Thyroid gland (tissue), 4 donors: ENCODE measurements around the gene MERTK. TPM values are rescaled to one million over a fixed set of nuclear protein-coding genes. Genes with fewer than 3 reads are reported as not detected.

ENCODE experiments used
- DNase-seq, 2 donors: peaks; one replicate each; pipeline ENCODE4 v3.0.0-alpha.2; 2019
- H3K27ac ChIP-seq, 3 donors: fragments of 200-600 bp; sonication (generic); 1 replicate in 2 of 3; 2 replicates in 1 of 3; pipeline ENCODE4 v1.5.1; 2016 to 2019; ENCODE audit warnings: mild to moderate bottlenecking in 1 of 3, moderate library complexity in 1 of 3
- H3K27me3 ChIP-seq: fragments of 200-600 bp; sonication (generic); one replicate; pipeline ENCODE4 v1.5.1; 2019
- H3K36me3 ChIP-seq, 2 donors: fragments of 200-600 bp; sonication (generic); one replicate each; pipeline ENCODE4 v1.5.1; 2016 to 2019
- H3K4me1 ChIP-seq, 2 donors: fragments of 200-600 bp; sonication (generic); one replicate each; pipeline ENCODE4 v1.5.1; 2017 to 2019
- H3K4me3 ChIP-seq, 3 donors: fragments of 200-600 bp; sonication (generic); replicated peaks in 1 of 3; 1 replicate in 2 of 3; 2 replicates in 1 of 3; pipeline ENCODE4 v1.5.1; 2016; ENCODE audit warnings: mild to moderate bottlenecking in 1 of 3
- H3K9me3 ChIP-seq: fragments of 200-600 bp; sonication (generic); one replicate; pipeline ENCODE4 v1.5.1; 2017
- POLR2A ChIP-seq, 2 donors: fragments of 450-650 bp; IDR thresholded peaks; one replicate each; pipeline ENCODE4 v1.6.1; 2017; ENCODE audit warnings: antibody characterized with exemption in 2 of 2, mild to moderate bottlenecking in 2 of 2, moderate library complexity in 1 of 2
- WGBS, 2 donors: methylation state at CpG; one replicate each; pipeline ENCODE4 v1.1.5; 2017; 5-methylcytosine and 5-hydroxymethylcytosine counted together
- intact Hi-C: fragments of 100-400 bp; cut with DNase I; formaldehyde crosslinking; loops from one replicate; pipeline ENCODE4 v1.15.1; 2023
- total RNA-seq, 4 donors: library from RNA; depleted of rRNA; stranded (reverse); fragments of >200 nt; gene quantifications; one replicate each; pipeline ENCODE4 v1.2.3, GENCODE V29; 2016
- TF ChIP-seq, protein P1 (sequence below), 6 experiments: fragments of 200-600 bp in 3 of 6; fragments of 450-650 bp in 3 of 6; sonication (generic) in 3 of 6; IDR thresholded peaks; one replicate each; pipeline ENCODE4 v1.5.1; 2016 to 2019; ENCODE audit warnings: antibody characterized with exemption in 6 of 6, mild to moderate bottlenecking in 2 of 6, inconsistent platforms in 1 of 6, moderate library complexity in 1 of 6

Gene MERTK
- total RNA-seq, 4 donors from 2014 or later = 23.5 to 36.7 (median 32.9) TPM

DNA sequence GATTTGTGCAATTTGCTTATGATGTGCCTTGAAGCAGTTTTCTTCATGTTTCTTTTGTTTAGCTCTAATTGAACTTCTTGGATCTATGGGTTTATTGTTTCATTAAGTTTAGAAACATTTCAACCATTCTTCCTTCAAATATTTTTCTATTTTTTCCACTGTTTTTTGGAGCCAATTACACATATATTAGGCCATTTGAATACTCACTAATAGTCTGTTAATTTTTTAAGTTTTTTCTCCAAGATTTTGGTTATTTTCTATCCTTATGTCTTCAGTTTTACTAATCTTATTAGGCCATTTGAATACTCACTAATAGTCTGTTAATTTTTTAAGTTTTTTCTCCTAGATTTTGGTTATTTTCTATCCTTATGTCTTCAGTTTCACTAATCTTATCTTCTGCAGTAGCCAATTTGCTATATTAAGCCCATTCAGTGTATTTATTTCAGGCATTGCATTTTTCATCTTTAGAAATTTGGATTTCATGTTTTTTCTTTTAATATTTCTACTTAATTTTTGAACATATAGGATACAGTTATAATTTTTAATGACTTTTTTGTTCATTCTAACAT is 147.1 kb downstream of the MERTK start:
- intact Hi-C loops = loop anchor here (10.0 kb wide), 1 partner anchor 61 kb away; no protein-coding TSS in a partner anchor
- Histone ChIP-seq H3K9me3 (no peaks in the 10 kb centered on the region), H3K27me3 (no peaks in the 10 kb centered on the region), H3K4me3 (no peak overlapping the region), H3K36me3 (no peaks in the 10 kb centered on the region), H3K4me1 (peaks cover 0 to 3% of the 10 kb centered on the region in 2 donors), H3K27ac (no peak overlapping the region)
- no peak for TF ChIP-seq POLR2A (IDR thresholded peaks at IDR 0.05)
- TF ChIP-seq, protein P1, sequence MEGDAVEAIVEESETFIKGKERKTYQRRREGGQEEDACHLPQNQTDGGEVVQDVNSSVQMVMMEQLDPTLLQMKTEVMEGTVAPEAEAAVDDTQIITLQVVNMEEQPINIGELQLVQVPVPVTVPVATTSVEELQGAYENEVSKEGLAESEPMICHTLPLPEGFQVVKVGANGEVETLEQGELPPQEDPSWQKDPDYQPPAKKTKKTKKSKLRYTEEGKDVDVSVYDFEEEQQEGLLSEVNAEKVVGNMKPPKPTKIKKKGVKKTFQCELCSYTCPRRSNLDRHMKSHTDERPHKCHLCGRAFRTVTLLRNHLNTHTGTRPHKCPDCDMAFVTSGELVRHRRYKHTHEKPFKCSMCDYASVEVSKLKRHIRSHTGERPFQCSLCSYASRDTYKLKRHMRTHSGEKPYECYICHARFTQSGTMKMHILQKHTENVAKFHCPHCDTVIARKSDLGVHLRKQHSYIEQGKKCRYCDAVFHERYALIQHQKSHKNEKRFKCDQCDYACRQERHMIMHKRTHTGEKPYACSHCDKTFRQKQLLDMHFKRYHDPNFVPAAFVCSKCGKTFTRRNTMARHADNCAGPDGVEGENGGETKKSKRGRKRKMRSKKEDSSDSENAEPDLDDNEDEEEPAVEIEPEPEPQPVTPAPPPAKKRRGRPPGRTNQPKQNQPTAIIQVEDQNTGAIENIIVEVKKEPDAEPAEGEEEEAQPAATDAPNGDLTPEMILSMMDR (IDR thresholded peaks at IDR 0.05) = no peak
- DNase-seq = no peak

DNA sequence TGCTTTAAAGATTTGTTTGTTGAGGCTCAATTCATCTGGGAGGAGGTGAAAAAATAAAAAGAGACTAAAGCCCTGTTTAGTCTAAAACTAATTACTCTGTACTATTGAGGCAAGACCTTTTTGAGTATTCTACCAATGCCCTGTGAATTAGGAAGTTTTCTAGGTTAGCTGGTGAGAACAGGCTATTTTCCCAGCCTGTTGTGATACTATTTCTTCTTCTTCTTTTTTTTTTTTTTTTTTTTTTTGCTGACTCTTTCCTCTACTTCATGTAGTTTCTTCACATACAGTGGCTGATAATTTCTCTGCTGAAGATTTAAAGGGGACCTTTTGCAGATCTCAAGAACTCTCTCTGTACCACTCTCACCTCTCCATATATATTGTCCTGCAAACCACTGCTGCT is 147.8 kb downstream of the MERTK start:
- no peak for TF ChIP-seq POLR2A (IDR thresholded peaks at IDR 0.05)
- TF ChIP-seq, protein P1 (IDR thresholded peaks at IDR 0.05) = no peak
- no peaks in the 10 kb centered on the region for H3K9me3 ChIP-seq
- no peak overlapping the region for H3K4me3 ChIP-seq
- H3K36me3 ChIP-seq = no peaks in the 10 kb centered on the region
- no peak overlapping the region for H3K27ac ChIP-seq
- peaks cover 0 to 3% of the 10 kb centered on the region in 2 donors for H3K4me1 ChIP-seq
- no peaks in the 10 kb centered on the region for H3K27me3 ChIP-seq
- intact Hi-C loops = loop anchor here (10.0 kb wide), 1 partner anchor 61 kb away; no protein-coding TSS in a partner anchor
- DNase-seq = no peak

- no peaks in the 10 kb centered on the region for H3K9me3 ChIP-seq
- TF ChIP-seq POLR2A (IDR thresholded peaks at IDR 0.05) = no peak
- TF ChIP-seq, protein P1 (IDR thresholded peaks at IDR 0.05) = no peak
- no peak overlapping the region for H3K27ac ChIP-seq
- intact Hi-C loops = loop anchor here (2.0 to 10.0 kb wide), 2 partner anchors 63 to 155 kb away; no protein-coding TSS in a partner anchor
- no peak for DNase-seq
- H3K27me3 ChIP-seq = no peaks in the 10 kb centered on the region
- 84 to 88% methylated on average over 7 of the region's 7 CpGs for whole genome bisulfite sequencing, 2 donors
- peaks cover 0 to 3% of the 10 kb centered on the region in 2 donors for H3K4me1 ChIP-seq
- no peak overlapping the region for H3K4me3 ChIP-seq
- no peaks in the 10 kb centered on the region for H3K36me3 ChIP-seq
Observed at GRCh38 chr2:112047537-112048235, 149.3 kb downstream of the MERTK start.

DNA sequence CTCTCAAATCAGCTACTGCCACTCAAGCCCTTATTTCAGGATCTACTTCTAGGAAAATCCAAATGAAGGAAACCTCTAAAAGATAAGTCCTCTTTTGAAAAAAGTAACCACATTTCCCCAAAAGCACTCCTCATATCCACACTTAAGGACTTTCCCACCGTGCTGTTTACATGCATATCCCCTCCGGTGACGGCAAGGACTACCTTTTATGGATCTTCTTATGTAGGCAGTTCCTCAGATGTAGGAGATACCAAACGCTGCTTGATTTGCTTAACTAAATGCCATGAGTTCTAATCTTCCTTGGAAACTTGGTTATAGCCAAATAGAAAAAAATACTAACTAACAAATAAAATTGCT is 149.8 kb downstream of the MERTK start:
- intact Hi-C loops = loop anchor here (2.0 to 10.0 kb wide), 2 partner anchors 63 to 155 kb away; no protein-coding TSS in a partner anchor
- no peaks in the 10 kb centered on the region for H3K36me3 ChIP-seq
- TF ChIP-seq, protein P1 (IDR thresholded peaks at IDR 0.05) = no peak
- TF ChIP-seq POLR2A (IDR thresholded peaks at IDR 0.05) = no peak
- no peaks in the 10 kb centered on the region for H3K9me3 ChIP-seq
- DNase-seq = no peak
- H3K4me3 ChIP-seq = no peak overlapping the region
- WGBS, 2 donors = 62 to 71% methylated on average over 4 of the region's 4 CpGs
- H3K27me3 ChIP-seq = no peaks in the 10 kb centered on the region
- peaks cover 0 to 3% of the 10 kb centered on the region in 2 donors for H3K4me1 ChIP-seq
- no peak overlapping the region for H3K27ac ChIP-seq

DNA sequence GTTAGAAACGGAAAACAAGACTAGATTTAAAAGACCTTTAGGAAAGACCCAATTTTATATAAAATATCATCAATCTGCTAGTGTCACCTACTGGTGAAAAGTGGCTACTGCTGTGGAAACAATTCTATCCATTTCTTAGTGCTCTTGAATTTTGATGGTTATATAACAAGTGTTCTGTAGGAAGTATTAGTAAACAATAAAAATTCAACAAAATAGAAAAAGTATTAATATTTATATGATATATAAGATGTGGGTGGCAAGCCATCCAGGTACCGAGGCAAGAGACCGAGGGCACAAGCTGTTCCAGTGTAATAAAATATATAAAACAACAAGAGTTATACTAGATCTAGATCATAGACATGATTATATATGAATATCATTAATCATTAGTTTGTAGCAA is 150.5 kb downstream of the MERTK start:
- Histone ChIP-seq H3K4me3 (no peak overlapping the region), H3K9me3 (no peaks in the 10 kb centered on the region), H3K36me3 (no peaks in the 10 kb centered on the region), H3K27ac (no peak overlapping the region), H3K27me3 (no peaks in the 10 kb centered on the region), H3K4me1 (peaks cover 4 to 8% of the 10 kb centered on the region in 2 donors)
- intact Hi-C loops = loop anchor here (2.0 to 10.0 kb wide), 2 partner anchors 64 to 156 kb away; no protein-coding TSS in a partner anchor
- TF ChIP-seq, protein P1 (IDR thresholded peaks at IDR 0.05) = peak; percentile 67 to 92 (median 80)
- no peak for TF ChIP-seq POLR2A (IDR thresholded peaks at IDR 0.05)
- peak in 1 of 2 donors; percentile 20 for DNase-seq
- WGBS, 2 donors = 24 to 38% methylated on average over 3 of the region's 3 CpGs
